NCI-H446 (cell line): ENCODE results near the gene ADK.
"Not testable (repeated sequence)": the region's sequence is repeated elsewhere in the genome, so short reads cannot be mapped to it uniquely, and the experiment has no call there.

Experiments used
- DNase-seq, 2 experiments: peaks; one replicate each; lab custom pipeline; 2025; lab: John Stamatoyannopoulos, UW

Gene ADK

GRCh38 chr10:74186678-74187077 lies 35.7 kb downstream of the ADK start:
- no peak for DNase-seq

GRCh38 chr10:74187237-74187636 lies 36.2 kb downstream of the ADK start:
- DNase-seq: no peak

GRCh38 chr10:74188617-74189016 lies 37.6 kb downstream of the ADK start:
- DNase-seq: not testable (repeated sequence)

- DNase-seq: peak in 1 of 2 experiments; percentile 25
These were observed 39.0 kb downstream of the ADK start for GRCh38 chr10:74189999-74190421.

GRCh38 chr10:74190494-74190893 lies 39.5 kb downstream of the ADK start:
- no peak for DNase-seq

DNA sequence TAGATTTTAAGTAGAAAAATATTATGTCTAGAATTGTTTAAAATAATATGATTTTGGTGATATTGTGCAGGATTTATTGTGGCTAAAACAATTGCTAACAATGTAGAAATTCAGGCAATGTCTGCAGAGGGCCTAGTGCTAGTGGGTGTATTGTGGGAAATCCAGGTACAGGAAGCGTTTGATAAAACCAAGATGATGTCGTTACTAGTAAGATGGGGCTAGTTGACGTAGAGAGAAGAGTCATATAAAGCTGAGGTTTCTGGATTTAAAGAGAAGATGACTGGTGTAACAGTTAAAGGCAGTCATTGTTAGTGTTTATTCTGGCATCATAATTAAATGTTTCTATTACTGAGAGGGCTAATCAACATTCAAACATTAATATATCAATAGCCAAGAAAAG lies 43.5 kb downstream of the ADK start:
- DNase-seq: no peak

- no peak for DNase-seq
These were observed 44.0 kb downstream of the ADK start for GRCh38 chr10:74194999-74195398.

DNA sequence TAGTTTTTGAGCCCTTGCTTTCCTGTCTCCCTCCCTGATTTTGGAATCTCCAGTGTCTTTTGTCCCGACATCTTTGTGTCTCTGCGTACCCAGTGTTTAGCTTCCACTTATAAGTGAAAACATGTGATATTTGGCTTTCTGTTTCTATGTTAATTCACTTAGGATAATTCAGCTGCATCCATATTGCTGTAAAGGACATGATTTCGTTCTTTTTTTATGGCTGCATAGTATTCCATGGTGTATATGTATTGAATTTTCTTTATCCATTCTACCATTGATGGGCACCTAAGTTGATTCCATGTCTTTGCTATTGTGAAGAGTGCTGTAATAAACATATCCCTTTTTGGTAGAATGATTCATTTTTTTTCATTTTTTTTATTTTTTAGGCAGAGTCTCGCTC lies 48.3 kb downstream of the ADK start:
- DNase-seq: no peak

DNA sequence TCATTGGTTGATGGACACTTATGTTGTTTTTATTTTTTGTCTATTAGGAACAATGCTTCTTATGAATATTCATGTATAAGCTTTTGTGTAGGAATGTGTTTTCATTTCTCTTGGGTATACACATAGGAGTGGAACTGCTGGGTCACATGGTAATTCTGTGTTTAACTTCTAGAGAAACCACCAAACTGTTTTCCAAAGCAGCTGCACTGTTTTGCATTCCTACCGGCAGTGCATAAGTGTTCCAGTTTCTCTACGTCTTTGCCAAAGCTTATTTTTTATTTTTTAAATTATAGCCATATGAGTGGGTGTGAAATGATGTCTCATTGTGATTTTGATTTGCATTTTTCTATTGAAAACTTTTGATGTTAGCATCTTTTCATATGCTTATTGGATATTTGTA lies 51.3 kb downstream of the ADK start:
- DNase-seq: no peak

- DNase-seq: no peak
These were observed 55.7 kb downstream of the ADK start for GRCh38 chr10:74206746-74207145.

DNA sequence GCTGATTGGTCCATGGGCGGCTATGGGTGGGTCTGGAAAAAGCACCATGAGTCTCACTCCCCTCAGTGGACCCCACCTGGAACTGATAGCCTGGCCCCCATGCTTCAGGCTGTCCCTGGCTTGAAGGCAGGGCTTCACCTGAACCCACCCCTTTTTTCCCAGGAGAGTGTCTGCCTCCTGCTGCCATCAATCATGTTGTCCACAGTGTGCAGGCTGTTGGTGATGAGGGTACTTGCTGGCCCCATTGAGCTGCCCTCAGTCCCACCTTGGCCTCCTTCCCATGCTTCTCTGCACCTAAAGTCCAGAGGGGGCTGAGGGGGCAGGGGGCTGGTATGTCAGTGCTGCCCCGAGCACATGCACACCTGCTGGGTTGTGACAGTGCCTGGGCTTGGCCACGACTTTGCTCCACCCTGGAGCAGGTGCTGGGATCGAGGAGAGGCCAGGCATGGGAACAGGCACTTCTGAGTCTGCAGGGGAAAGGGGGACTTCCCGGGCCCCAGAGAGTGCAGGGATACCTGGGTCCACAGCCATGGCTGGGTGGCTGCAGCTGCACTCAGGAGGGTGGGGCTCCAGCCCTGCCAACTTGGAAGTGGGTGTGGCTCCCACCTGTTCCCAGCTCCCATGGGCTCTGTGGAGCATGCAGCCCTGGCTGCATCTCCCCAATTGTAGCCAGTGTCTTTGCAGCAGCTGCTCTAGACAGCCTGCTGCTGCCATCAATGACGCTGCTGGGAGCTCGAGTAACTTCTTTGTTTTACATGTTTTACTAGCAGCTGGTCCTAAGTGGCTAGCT lies 56.9 kb downstream of the ADK start:
- DNase-seq: peak in 1 of 2 experiments; percentile 26

DNA sequence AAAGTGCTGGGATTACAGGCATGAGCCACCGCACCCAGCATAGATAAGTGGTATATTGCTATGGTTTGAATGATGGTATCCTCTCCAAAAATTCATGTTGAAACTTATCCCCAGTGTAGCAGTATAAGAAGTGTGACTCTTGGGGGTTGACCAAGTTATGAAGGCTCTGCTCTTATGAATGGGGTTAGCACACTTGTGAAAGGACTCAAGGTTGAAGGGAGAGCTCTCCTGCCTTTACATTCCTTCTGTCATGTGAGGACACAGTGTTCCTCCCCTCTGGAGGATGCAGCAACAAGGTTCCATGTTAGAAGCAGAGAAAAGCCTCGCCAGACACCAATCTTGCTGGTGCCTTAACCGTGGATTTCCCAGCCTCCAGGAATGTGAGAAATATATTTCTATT lies 58.0 kb downstream of the ADK start:
- no peak for DNase-seq

- DNase-seq: no peak
These were observed 62.0 kb downstream of the ADK start for GRCh38 chr10:74213019-74213418.

- no peak for DNase-seq
These were observed 62.6 kb downstream of the ADK start for GRCh38 chr10:74213571-74214162.

- not testable (repeated sequence) for DNase-seq
These were observed 66.1 kb downstream of the ADK start for GRCh38 chr10:74217110-74217509.

GRCh38 chr10:74222467-74222866 lies 71.4 kb downstream of the ADK start:
- DNase-seq: not testable (repeated sequence)

- DNase-seq: no peak
These were observed 72.9 kb downstream of the ADK start for GRCh38 chr10:74223755-74224529.

GRCh38 chr10:74227697-74228424 lies 76.8 kb downstream of the ADK start:
- no peak for DNase-seq

DNA sequence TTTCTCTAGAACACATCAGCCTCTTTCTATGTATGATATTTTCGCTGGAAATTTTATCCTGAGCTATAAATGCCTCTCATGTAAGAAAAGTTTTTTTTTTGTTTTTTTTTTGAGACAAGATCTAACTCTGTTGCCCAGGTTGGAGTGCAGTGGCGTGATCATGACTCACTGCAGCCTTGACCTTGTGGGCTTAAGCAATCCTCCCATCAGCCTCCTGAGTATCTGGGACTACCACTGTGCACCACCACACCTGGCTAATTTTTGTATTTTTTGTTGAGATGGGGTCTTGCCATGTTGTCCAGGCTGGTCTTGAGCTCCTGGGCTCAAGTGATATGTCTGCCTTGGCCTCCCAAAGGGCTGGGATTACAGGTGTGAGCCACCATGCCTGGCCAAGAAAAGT lies 80.4 kb downstream of the ADK start:
- no peak for DNase-seq

GRCh38 chr10:74233281-74233680 lies 82.3 kb downstream of the ADK start:
- no peak for DNase-seq

DNA sequence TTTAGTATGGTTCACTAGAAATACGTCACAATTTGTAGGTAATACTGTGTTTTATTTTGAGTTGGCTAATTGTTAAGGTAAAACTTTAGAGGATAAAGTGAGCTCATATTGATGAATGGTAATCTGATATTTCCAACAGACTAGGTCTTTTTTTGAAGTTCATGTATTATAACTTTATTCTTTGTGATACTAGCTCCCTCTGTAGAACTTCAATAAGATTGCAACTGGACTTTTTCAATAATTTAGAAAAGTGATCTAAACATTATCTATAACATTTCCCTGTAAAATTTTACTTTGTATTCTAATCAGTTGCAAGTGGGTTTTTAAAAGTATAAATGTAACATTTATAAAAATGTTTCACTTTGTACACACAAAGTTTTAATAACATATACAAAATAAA lies 83.5 kb downstream of the ADK start:
- DNase-seq: no peak

- DNase-seq: no peak
These were observed 87.0 kb downstream of the ADK start for GRCh38 chr10:74238031-74238431.
